IMR-90 (cell line): ENCODE data around the gene SIPA1L3.

Source experiments
- BHLHE40 ChIP-seq: fragments of 150-350 bp; IDR thresholded peaks from 2 replicates; pipeline ENCODE4 v1.6.1; 2016; ENCODE audit warnings: mild to moderate bottlenecking, low read depth, low read length
- CEBPB ChIP-seq: IDR thresholded peaks from 2 replicates; pipeline ENCODE4 v1.6.1; 2012; ENCODE audit warnings: low read depth, low read length, improper control_type of control experiment
- CHD1 ChIP-seq: IDR thresholded peaks from 2 replicates; pipeline ENCODE4 v1.6.1; 2012; ENCODE audit warnings: low read depth, low read length, improper control_type of control experiment
- FOS ChIP-seq: fragments of 150-350 bp; IDR thresholded peaks from 2 replicates; pipeline ENCODE4 v1.6.1; 2016; ENCODE audit warnings: low read depth, low read length
- MAFK ChIP-seq: IDR thresholded peaks from 2 replicates; pipeline ENCODE4 v1.6.1; 2012; ENCODE audit warnings: low read depth, low read length, improper control_type of control experiment
- MAZ ChIP-seq: IDR thresholded peaks from 2 replicates; pipeline ENCODE4 v1.6.1; 2012; ENCODE audit warnings: low read depth, mild to moderate bottlenecking, low read length, improper control_type of control experiment, moderate library complexity, borderline replicate concordance
- MXI1 ChIP-seq: IDR thresholded peaks from 2 replicates; pipeline ENCODE4 v1.6.1; 2012; ENCODE audit warnings: low read depth, mild to moderate bottlenecking, low read length, moderate library complexity, borderline replicate concordance
- POLR2A ChIP-seq: IDR thresholded peaks from 2 replicates; pipeline ENCODE4 v1.6.1; 2012; ENCODE audit warnings: mild to moderate bottlenecking, low read depth, low read length
- RCOR1 ChIP-seq: IDR thresholded peaks from 2 replicates; pipeline ENCODE4 v1.6.1; 2012; ENCODE audit warnings: mild to moderate bottlenecking, low read length, improper control_type of control experiment; ENCODE audit not compliant: insufficient replicate concordance
- TF ChIP-seq, protein P1 (sequence below): conservative IDR thresholded peaks from 2 replicates; pipeline ENCODE4 v1.5.1; 2012; ENCODE audit warnings: mild to moderate bottlenecking, low read depth, low read length, improper control_type of control experiment

DNA sequence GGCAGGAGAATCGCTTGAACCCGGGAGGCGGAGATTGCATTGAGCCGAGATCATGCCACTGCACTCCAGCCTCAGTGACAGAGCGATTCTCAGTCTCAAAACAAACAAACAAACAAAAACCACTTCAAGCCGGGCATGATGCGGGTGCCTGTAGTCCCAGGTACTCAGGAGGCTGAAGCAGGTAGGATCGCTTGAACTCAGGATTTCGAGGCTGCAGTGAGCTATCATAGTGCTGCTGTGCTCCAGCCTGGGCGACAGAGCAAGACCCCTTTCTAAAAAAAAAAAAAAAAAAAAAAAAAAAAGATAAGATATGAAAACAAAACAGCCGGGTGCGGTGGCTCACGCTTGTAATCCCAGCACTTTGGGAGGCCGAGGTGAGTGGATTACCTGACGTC is 336.3 kb downstream of the SIPA1L3 start:
- TF ChIP-seq, protein P1, sequence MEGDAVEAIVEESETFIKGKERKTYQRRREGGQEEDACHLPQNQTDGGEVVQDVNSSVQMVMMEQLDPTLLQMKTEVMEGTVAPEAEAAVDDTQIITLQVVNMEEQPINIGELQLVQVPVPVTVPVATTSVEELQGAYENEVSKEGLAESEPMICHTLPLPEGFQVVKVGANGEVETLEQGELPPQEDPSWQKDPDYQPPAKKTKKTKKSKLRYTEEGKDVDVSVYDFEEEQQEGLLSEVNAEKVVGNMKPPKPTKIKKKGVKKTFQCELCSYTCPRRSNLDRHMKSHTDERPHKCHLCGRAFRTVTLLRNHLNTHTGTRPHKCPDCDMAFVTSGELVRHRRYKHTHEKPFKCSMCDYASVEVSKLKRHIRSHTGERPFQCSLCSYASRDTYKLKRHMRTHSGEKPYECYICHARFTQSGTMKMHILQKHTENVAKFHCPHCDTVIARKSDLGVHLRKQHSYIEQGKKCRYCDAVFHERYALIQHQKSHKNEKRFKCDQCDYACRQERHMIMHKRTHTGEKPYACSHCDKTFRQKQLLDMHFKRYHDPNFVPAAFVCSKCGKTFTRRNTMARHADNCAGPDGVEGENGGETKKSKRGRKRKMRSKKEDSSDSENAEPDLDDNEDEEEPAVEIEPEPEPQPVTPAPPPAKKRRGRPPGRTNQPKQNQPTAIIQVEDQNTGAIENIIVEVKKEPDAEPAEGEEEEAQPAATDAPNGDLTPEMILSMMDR = no peak
- no peak for TF ChIP-seq MAZ
- TF ChIP-seq POLR2A = no peak
- no peak for TF ChIP-seq CHD1
- no peak for TF ChIP-seq RCOR1
- no peak for TF ChIP-seq CEBPB
- TF ChIP-seq BHLHE40 = no peak
- TF ChIP-seq FOS = no peak
- no peak for TF ChIP-seq MAFK
- no peak for TF ChIP-seq MXI1
